K562 (cell line): ENCODE results near the gene NLE1. TPM values are rescaled to one million over a fixed set of nuclear protein-coding genes. Genes with fewer than 3 reads are reported as not detected.
A peak's percentile ranks its signal among the peaks of the same experiment; 100 is the strongest.

ENCODE experiments used
- DPF2 ChIP-seq: fragments of 450-650 bp; IDR thresholded peaks from 2 replicates; pipeline ENCODE4 v1.6.1; 2016
- HMBOX1 ChIP-seq: sonication (generic); IDR thresholded peaks from 2 replicates; pipeline ENCODE4 v1.6.1; 2016
- KAT7 ChIP-seq: sonication (generic); formaldehyde crosslinking; IDR thresholded peaks from 2 replicates; pipeline ENCODE4 v1.8.0; 2022; ENCODE audit warnings: missing genetic modification reagents, mild to moderate bottlenecking, borderline replicate concordance
- KDM5B ChIP-seq: fragments of 200-600 bp; sonication (generic); IDR thresholded peaks from 2 replicates; pipeline ENCODE4 v1.6.1; 2012; ENCODE audit warnings: low read depth, mild to moderate bottlenecking, moderate library complexity, low read length, control low read depth, inconsistent platforms; ENCODE audit not compliant: insufficient replicate concordance
- KLF16 ChIP-seq: IDR thresholded peaks from 2 replicates; pipeline ENCODE4 v1.6.1; 2016; ENCODE audit warnings: antibody characterized with exemption
- SRSF3 ChIP-seq: fragments of 200-400 bp; formaldehyde crosslinking; IDR thresholded peaks from 2 replicates; pipeline ENCODE4 v1.6.1; 2016; ENCODE audit warnings: mild to moderate bottlenecking, low read length, moderate library complexity; ENCODE audit not compliant: insufficient read depth
- TRIM28 ChIP-seq: fragments of 450-650 bp; IDR thresholded peaks from 2 replicates; pipeline ENCODE4 v1.6.1; 2017
- USF2 ChIP-seq: sonication (generic); formaldehyde crosslinking; IDR thresholded peaks from 2 replicates; pipeline ENCODE4 v1.5.0; 2020; ENCODE audit warnings: missing genetic modification reagents
- YY1 ChIP-seq, 3 experiments: IDR thresholded peaks; 2 replicates each; pipeline ENCODE4 v1.6.1; 2011; ENCODE audit warnings: low read length in 2 of 3, mild to moderate bottlenecking in 2 of 3, moderate library complexity in 2 of 3, borderline replicate concordance in 1 of 3, control low read depth in 1 of 3, low read depth in 1 of 3; ENCODE audit not compliant: insufficient read depth in 3 of 3, insufficient replicate concordance in 2 of 3, control insufficient read depth in 1 of 3, insufficient read length in 1 of 3; ENCODE audit errors: extremely low read depth in 1 of 3
- ZBTB40 ChIP-seq, 2 experiments: fragments of 450-650 bp in 1 of 2; sonication (generic) in 1 of 2; formaldehyde crosslinking in 1 of 2; IDR thresholded peaks; 2 replicates each; pipeline versions ENCODE4 v1.7.1 to v1.9.0; 2016 to 2022; ENCODE audit warnings: inconsistent platforms in 1 of 2, mild to moderate bottlenecking in 1 of 2, missing genetic modification reagents in 1 of 2
- ZFPM2 ChIP-seq: fragments of 250-450 bp; sonication (Bioruptor Pico); IDR thresholded peaks from 2 replicates; pipeline ENCODE4 v1.5.1; 2022; ENCODE audit warnings: mild to moderate bottlenecking
- ZNF263 ChIP-seq: sonication (generic); formaldehyde crosslinking; IDR thresholded peaks from 2 replicates; pipeline ENCODE4 v1.8.0; 2022; ENCODE audit warnings: mild to moderate bottlenecking, missing genetic modification reagents, borderline replicate concordance
- ZNF3 ChIP-seq: fragments of 250-450 bp; sonication (Bioruptor Pico); IDR thresholded peaks from 2 replicates; pipeline ENCODE4 v1.5.0; 2021; ENCODE audit warnings: mild to moderate bottlenecking, moderate library complexity
- ZNF384 ChIP-seq: IDR thresholded peaks from 2 replicates; pipeline ENCODE4 v1.6.1; 2012; ENCODE audit warnings: low read depth, low read length, improper control_type of control experiment
- ZNF75A ChIP-seq: fragments of 450-650 bp; formaldehyde crosslinking; IDR thresholded peaks from 2 replicates; pipeline ENCODE4 v1.4.0; 2020; ENCODE audit warnings: mild to moderate bottlenecking
- ZNF79 ChIP-seq: fragments of 250-450 bp; sonication (Bioruptor Pico); IDR thresholded peaks from 2 replicates; pipeline ENCODE4 v1.4.0; 2020; ENCODE audit warnings: low read depth, mild to moderate bottlenecking, moderate library complexity
- ZSCAN32 ChIP-seq: fragments of 450-650 bp; formaldehyde crosslinking; IDR thresholded peaks from 2 replicates; pipeline ENCODE4 v1.4.0; 2020; ENCODE audit warnings: mild to moderate bottlenecking, moderate library complexity
- polyA plus RNA-seq, 8 experiments: library from polyadenylated mRNA; depleted of rRNA in 4 of 8; stranded (reverse) in 5 of 8; unstranded in 3 of 8; fragments of >200 nt; fragmentation: Nextera tagmentation in 2 of 8; fragmentation: Illumina TruSeq in 1 of 8; extraction: Ambion mirVana in 2 of 8; extraction: Trizol in 1 of 8; gene quantifications; 2 replicates each; pipeline versions ENCODE4 v1.2.1 to v1.2.3, GENCODE V29; 2011 to 2014; ENCODE audit warnings: inconsistent platforms in 1 of 8, missing spikeins in 1 of 8
- total RNA-seq, 7 experiments: library from RNA; depleted of rRNA in 6 of 7; stranded (reverse); fragments of >200 nt in 6 of 7; fragmentation: Illumina TruSeq in 2 of 7; extraction: Trizol in 2 of 7; gene quantifications; 2 replicates each; pipeline versions ENCODE4 v1.2.1 to v1.2.3, GENCODE V29; 2011 to 2021; ENCODE audit warnings: low replicate concordance in 1 of 7

The NLE1 gene
- total and polyA plus RNA-seq, 9 of the 15 experiments (the other 6 are each of a cell fraction or from before 2014, with no cell fraction given), result 3.8 to 69.0 (median 29.4) TPM

- TF ChIP-seq ZBTB40 (IDR thresholded peaks at IDR 0.05) (no peak), ZBTB40 (CRISPR knock-in tag; IDR thresholded peaks at IDR 0.05) (no peak), YY1 (IDR thresholded peaks at IDR 0.05; ENCODE audit: borderline replicate concordance in 1 of 3, control insufficient read depth in 1 of 3, extremely low read depth in 1 of 3, insufficient read depth in 3 of 3, insufficient read length in 1 of 3, insufficient replicate concordance in 2 of 3, low read depth in 1 of 3, low read length in 2 of 3) (peak in 1 of 3 experiments; percentile 22), ZNF75A (CRISPR knock-in tag) (no peak), TRIM28 (no peak), KDM5B (no peak), ZNF384 (peak; percentile 81), DPF2 (0 out of 2 replicates have a peak, but pooled peaks have one; percentile 40), ZNF263 (CRISPR knock-in tag) (no peak), ZFPM2 (CRISPR knock-in tag) (no peak), KAT7 (CRISPR knock-in tag) (no peak), ZNF3 (CRISPR knock-in tag) (no peak), HMBOX1 (peak; percentile 52; the same call in 1 of the 2 replicates), ZSCAN32 (CRISPR knock-in tag) (no peak), SRSF3 (no peak), USF2 (no peak), KLF16 (no peak), ZNF79 (CRISPR knock-in tag) (no peak)
Measured at GRCh38 chr17:35086931-35087573, 55.1 kb downstream of the NLE1 start (continued).
